GM19468 (cell line): ENCODE measurements around the gene TBX15.

ENCODE experiments used
- ATAC-seq: cut with Tn5 transposase; IDR thresholded peaks from one replicate; pipeline ENCODE4 v1.9.1; 2021; ENCODE audit warnings: mild to moderate bottlenecking, moderate library complexity, moderate number of reproducible peaks; ENCODE audit not compliant: unreplicated experiment; ENCODE audit errors: extremely low read depth

The TBX15 gene

DNA sequence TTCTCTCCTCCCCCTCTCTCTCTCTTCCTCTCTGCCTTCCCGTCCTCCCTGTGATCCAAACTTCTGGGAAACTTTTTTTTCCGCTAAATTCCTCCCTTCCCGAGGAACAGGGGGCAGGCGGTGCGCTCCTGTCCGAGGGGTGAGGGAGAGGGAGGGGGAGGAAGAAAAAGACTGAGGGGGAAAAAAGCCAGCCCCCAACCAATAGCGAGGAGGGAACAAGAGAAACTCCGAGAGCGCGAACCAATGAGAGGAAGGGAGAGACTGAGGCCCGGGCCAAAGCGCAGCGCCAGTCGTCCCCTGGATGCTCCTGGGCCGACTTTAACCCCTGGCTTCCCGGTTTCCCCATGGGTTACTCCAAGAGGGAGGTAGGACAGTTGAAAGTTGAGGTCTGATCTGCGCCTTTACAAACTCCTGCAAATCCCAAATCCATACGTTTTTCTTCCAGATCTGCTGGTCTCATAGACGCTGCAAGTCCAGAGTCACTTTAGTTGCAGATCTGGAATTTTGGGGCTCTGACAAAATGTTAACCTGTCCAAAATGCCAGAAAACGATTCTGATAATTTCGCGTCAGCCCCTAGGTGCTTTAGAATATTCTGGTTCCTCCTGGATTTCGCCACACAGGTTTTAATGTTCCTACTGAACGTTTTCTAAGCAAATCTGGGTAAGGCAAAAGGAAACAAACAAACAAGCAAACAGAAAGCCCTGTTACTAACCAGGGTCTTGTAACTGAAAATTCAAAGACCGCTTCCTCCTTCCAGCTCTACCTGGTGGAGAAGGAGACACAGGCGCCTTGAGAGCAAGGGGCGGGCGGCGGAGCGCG is at the start of gene TBX15:
Gene TBX15 (minus strand): TSS at position 158 of the 820 bp plus-strand sequence. CDS start 548 bp downstream, outside the sequence.
- no peak for ATAC-seq

DNA sequence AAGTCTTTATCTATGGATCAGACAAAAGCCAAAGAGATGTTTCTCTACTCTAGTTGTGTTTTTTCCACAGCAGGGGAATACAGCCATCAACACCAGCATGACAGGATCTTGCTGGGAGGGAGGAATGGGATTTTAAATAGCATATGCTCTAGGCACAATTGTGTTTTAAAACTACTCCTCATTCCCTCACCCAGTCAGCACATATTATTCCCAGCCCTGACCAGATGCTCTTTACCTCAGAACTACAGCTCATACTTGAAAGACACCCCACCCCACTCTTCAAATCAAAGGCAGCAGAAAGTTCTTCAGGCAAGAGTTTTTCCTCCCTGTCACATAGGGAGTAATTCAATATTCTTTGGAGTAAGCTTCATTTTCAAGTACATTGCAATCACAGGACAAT is 46.2 kb upstream of the TBX15 start:
- ATAC-seq, result no peak

GRCh38 chr1:119032986-119033385 is 44.8 kb upstream of the TBX15 start:
- no peak for ATAC-seq

DNA sequence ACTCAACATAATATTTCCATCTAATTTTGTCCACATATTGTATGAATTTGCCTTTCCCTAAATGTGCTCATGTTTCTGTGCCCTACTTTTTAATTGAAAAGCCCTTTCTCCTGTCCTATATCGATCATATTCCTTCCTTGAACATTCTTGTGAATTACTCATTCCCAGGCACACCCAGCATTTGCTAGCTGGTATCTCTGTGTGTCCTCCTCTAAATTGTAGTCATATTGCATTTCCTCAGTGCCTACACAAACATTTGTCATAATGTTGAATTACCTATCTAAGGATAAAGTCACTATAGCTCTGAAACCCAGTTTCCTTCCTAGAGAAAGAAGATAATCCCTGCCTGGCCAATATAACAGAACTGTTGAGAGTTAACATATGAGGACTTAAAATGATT is 39.6 kb upstream of the TBX15 start:
- no peak for ATAC-seq

DNA sequence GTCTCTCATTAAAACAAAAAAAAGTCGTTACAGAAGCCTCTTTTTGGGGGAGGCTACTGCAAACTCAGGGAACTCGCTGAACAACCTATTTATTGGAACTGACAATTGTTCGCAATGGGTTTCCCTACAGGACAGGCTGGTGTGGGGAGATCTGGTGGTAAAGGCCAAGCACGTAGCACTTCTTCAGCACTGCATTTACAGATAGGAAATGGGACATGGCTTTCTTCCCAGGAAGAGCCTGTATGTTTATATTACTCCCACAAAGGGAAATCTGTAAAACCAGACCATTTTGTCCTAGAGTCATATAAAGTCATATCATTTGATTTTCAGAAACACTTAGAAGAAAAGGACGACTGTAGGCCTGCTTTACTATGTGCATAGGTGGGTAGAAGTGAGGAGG is 38.8 kb upstream of the TBX15 start:
- ATAC-seq, result no peak

DNA sequence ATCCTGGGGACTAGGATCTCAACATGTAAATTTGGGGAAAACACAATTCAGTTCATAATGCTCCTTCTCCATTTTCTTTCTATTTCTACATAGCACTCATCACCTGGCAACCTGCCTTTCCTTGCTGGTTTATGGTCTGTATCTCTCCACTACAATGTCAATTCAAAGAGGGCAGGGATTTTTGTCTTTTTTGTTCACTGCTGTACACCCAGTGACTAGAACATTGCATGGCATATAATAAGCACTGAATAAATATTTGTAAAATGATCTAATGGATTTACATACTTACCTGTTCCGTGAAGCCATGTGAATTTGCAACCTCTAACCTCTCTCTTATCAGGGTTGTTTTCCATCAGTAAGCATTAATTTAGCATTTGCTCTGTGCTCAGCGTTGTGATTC is 27.4 kb upstream of the TBX15 start:
- no peak for ATAC-seq

DNA sequence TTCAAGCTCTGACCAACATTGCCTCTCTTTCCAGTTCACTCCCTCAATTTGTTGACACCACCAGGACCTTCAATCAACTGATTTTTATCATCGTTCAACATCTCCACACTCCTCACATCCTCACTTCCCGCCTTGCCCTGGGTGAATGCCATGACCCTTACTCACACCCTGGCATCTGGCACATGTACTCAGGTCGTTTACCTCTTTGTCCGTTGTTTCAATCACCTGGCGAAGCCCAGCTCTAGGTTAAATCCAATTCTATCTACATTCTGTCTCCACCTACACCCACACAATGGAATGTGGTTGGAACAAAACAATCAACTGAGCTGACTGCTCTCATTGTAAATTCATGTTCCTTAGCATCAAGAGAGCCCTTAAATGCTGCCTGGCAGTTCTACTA is 24.2 kb upstream of the TBX15 start:
- no peak for ATAC-seq

GRCh38 chr1:119011706-119012105 is 23.6 kb upstream of the TBX15 start:
- ATAC-seq, result no peak

DNA sequence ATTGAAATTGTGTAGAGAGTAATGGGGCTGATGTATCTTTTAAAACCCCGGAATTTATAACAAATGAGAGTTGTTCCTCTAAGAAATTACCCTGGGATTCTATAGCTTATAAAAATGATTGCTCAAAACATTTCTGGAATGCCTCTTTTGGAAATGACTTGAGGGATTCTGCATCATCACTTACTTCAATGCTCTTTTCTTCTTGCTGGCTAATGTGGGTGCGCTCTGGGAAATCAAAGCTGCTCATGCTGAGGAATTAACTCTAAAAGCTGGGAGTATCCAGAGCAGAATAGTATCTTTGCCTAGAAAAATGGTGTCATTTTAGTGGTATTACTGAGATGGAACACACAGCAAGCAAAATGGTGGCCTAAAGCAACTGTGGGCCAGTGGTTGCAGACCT is 23.0 kb upstream of the TBX15 start:
- ATAC-seq, result no peak

- ATAC-seq, result no peak
These were observed 22.1 kb upstream of the TBX15 start for GRCh38 chr1:119010201-119010600.

DNA sequence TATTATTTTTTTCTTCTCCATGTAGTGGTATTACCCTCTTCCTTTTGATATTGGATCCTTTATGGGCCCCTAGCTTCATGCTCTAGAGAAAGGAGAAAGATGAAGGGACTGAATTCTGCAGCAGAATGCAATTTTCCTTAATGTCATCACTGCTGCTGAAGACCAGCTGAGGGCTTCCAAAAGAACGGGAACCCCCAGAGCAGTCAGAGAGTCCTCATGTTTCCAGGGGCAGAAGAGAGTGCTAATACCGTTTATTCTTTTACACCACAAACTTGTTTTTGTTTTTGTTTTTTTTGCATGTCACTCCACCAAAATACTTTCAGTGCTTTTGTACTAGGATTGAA is 21.1 kb upstream of the TBX15 start:
- no peak for ATAC-seq

DNA sequence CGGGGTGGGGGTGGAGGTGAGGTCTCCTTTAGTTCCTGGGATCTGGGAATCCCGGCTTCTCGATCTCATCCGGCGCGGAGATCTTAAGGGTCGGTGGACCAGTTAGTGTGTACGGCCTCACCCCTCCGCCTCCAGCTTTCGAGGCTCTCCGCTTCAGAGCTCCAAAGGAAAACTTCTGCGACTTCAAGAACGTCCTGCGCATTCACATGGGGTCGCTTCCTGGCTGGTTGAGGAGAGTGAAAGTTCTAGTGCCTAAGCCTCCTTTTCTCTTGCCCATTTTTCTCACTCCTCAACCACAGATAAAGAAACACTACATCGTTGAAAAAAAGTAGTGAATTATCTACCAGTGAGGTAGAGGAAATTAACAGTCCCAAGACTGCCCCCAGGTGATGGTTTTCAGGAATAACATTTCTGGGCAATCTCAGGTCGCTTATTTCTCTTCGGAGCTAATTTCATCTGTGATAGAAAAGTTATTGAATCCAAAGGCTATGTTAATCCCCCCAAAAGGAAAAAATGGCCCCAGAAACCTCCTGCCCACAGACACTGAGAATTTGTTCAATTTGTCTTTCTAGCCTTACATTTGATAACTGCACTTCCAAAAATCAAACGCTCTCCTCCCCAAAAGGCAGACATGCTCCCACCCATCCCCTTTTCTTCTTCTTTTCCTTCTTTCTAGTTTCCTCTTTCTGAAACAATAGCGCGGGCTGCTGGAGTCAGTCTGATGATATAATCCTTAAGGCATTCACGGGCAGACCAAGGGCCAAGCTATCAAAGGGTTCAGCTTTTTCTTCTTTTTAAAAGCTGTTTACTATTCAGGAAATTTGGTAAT is 20.6 kb upstream of the TBX15 start:
- peak; percentile 19 for ATAC-seq

GRCh38 chr1:119007670-119008482 is 19.7 kb upstream of the TBX15 start:
- ATAC-seq, result no peak

DNA sequence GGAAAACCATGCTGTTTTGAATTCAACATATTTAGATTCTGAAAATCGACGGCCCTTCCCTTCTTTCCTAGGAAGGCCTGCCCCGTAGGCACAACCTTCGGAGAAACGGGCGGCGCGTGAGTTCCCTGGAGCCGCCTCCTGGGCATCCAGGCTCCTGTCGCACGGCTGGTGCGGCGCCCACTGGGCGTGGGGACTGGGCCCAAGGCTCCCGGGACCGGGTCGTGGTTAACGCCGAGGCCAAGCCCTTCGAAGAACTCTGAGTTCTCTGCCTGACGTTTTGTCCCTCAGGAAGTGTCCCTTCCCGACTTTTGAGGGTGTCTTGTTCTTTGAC is 19.2 kb upstream of the TBX15 start:
- no peak for ATAC-seq

DNA sequence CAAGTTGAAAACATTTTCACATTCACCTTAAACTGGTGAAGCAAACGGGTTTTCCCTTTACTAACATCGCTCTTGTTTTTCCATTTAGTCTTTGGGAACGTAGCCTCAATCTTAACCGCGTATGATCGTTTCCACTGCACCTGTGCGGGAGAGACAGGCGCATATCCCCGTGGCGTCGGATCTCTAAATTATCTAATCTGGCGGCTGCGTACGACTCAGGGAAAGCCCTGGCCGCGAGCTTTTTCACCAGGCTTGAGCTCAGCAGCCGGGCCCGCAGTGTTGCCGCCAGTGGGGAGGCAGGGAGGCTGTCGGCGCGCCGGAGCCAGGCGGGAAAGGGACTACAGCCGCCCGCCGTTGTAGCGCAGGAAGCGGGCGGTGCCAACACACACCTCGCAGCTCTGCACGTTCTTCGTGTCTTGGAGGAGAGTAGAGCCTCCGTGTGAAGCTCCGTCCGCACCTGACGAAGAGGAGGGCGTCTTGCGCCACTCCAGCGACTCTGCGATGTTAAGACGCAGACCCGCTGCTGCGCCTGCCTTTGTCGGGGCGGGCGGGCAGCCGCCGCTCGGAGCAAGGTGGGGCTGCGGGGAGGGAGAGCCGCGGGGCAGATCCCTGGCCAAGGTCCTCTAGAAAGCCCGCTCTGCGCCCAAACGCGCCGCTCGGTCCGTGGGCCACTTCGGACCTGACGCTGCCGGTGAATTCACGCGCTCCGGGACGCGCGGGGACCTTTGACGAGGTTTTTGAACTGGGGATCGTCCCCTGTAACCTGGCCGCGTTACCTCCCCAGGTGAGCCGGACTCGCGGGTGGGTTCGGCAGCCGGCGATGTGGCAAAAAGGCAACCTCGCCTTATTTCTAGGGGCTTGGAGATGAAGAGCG is 18.5 kb upstream of the TBX15 start:
- ATAC-seq, result no peak

GRCh38 chr1:119005724-119006405 is 17.7 kb upstream of the TBX15 start:
- no peak for ATAC-seq

DNA sequence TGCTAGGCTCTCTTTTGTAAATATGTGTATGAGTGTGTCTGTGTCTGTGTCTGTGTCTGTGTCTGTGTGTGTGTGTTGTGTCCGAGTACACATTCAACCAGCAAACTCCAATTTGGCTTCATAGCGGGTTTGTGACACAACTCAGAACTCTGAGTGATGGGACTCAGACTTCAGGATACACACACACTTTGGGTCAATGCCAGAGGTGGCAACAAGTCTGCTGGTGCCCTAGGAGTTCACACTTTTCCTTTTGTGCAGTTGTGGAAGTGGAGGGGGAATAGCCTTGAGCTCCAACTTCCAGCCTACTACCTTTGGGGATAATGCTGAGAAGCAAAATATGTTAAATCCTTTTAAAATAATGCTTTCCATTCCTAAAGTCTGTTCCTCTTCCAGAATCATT is 16.6 kb upstream of the TBX15 start:
- no peak for ATAC-seq

DNA sequence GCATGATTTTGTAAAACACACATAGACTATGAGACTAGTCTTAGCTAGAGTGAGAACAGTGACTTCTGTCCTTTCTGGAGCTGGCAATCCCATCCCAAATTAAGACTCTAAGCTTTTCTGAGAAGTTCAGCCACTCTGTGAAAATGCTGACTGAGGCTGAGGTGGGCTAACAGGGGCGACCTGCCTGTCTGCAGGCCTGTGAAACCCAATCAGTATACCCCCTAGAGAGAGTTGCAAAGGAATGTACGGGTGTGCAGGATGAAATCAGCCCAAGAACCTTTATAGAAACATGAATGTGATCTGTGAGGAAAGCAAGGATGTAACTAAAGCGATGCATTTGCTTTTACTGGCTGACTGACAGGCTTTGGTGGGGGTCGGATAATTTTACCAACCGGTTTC is 16.0 kb upstream of the TBX15 start:
- no peak for ATAC-seq

- no peak for ATAC-seq
These were observed 15.4 kb upstream of the TBX15 start for GRCh38 chr1:119003413-119004128.
